K562 (cell line): Measurements from ENCODE around the gene INSL4. TPM values are rescaled to one million over a fixed set of nuclear protein-coding genes. Genes with fewer than 3 reads are reported as not detected.
A peak's percentile ranks its signal among the peaks of the same experiment; 100 is the strongest.

Experiments used
- EHMT2 ChIP-seq: fragments of 450-650 bp; IDR thresholded peaks from 2 replicates; pipeline ENCODE4 v1.6.1; 2018; ENCODE audit warnings: antibody characterized with exemption
- EP300 ChIP-seq: IDR thresholded peaks from 2 replicates; pipeline ENCODE4 v1.6.1; 2012; ENCODE audit warnings: low read length, improper control_type of control experiment
- EP400 ChIP-seq: fragments of 450-650 bp; IDR thresholded peaks from 2 replicates; pipeline ENCODE4 v1.6.1; 2017; ENCODE audit warnings: antibody characterized with exemption, mild to moderate bottlenecking, moderate library complexity
- HNRNPLL ChIP-seq: fragments of 200-400 bp; formaldehyde crosslinking; IDR thresholded peaks from 2 replicates; pipeline ENCODE4 v1.6.1; 2017; ENCODE audit warnings: low read length, low read depth, mild to moderate bottlenecking; ENCODE audit not compliant: poor library complexity, severe bottlenecking
- NFIC ChIP-seq: fragments of 450-650 bp; IDR thresholded peaks from 2 replicates; pipeline ENCODE4 v1.6.1; 2017; ENCODE audit warnings: mild to moderate bottlenecking, inconsistent platforms
- PRPF4 ChIP-seq: fragments of 200-400 bp; formaldehyde crosslinking; IDR thresholded peaks from one replicate; pipeline ENCODE4 v1.6.1; 2017; ENCODE audit warnings: low read length, low read depth, mild to moderate bottlenecking; ENCODE audit not compliant: insufficient read depth, poor library complexity, severe bottlenecking
- RAD21 ChIP-seq, 2 experiments: fragments of 250-450 bp in 1 of 2; fragments of 450-650 bp in 1 of 2; sonication (Bioruptor Pico) in 1 of 2; formaldehyde crosslinking in 1 of 2; IDR thresholded peaks in 1 of 2; conservative IDR thresholded peaks in 1 of 2; 2 replicates each; pipeline versions ENCODE4 v1.4.0 to v1.8.0; 2020 to 2022; ENCODE audit warnings: mild to moderate bottlenecking in 2 of 2, moderate library complexity in 1 of 2
- RNF2 ChIP-seq: sonication (generic); IDR thresholded peaks from 2 replicates; pipeline ENCODE4 v1.6.1; 2016
- SMARCA4 ChIP-seq: fragments of 450-650 bp; IDR thresholded peaks from 2 replicates; pipeline ENCODE4 v1.6.1; 2016
- TAL1 ChIP-seq: fragments of 450-650 bp; IDR thresholded peaks from 2 replicates; pipeline ENCODE4 v1.6.1; 2016; ENCODE audit warnings: mild to moderate bottlenecking
- TEAD4 ChIP-seq, 2 experiments: sonication (generic) in 1 of 2; formaldehyde crosslinking in 1 of 2; IDR thresholded peaks; 2 replicates each; pipeline versions ENCODE4 v1.6.1 to v1.8.0; 2012 to 2022; ENCODE audit warnings: borderline replicate concordance in 1 of 2, inconsistent platforms in 1 of 2, low read length in 1 of 2, mild to moderate bottlenecking in 1 of 2, missing genetic modification reagents in 1 of 2
- TRIM24 ChIP-seq, 2 experiments: fragments of 450-650 bp; IDR thresholded peaks; 2 replicates each; pipeline ENCODE4 v1.6.1; 2016
- ZBTB11 ChIP-seq, 3 experiments: fragments of 200-800 bp in 1 of 3; fragments of 250-450 bp in 1 of 3; fragments of 450-650 bp in 1 of 3; sonication (Bioruptor Pico) in 1 of 3; sonication (Bioruptor generic) in 1 of 3; formaldehyde crosslinking in 1 of 3; IDR thresholded peaks; 2 replicates each; pipeline versions ENCODE4 v1.6.1 to v1.8.0; 2016 to 2022; ENCODE audit warnings: mild to moderate bottlenecking in 2 of 3, missing genetic modification characterization in 2 of 3, missing compliant biosample characterization in 1 of 3, moderate library complexity in 1 of 3
- ZNF644 ChIP-seq: fragments of 200-800 bp; sonication (Bioruptor generic); IDR thresholded peaks from 2 replicates; pipeline ENCODE4 v1.6.1; 2016; ENCODE audit warnings: low read depth, missing genetic modification characterization, missing compliant biosample characterization
- polyA plus RNA-seq, 8 experiments: library from polyadenylated mRNA; depleted of rRNA in 4 of 8; stranded (reverse) in 5 of 8; unstranded in 3 of 8; fragments of >200 nt; fragmentation: Nextera tagmentation in 2 of 8; fragmentation: Illumina TruSeq in 1 of 8; extraction: Ambion mirVana in 2 of 8; extraction: Trizol in 1 of 8; gene quantifications; 2 replicates each; pipeline versions ENCODE4 v1.2.1 to v1.2.3, GENCODE V29; 2011 to 2014; ENCODE audit warnings: inconsistent platforms in 1 of 8, missing spikeins in 1 of 8
- total RNA-seq, 7 experiments: library from RNA; depleted of rRNA in 6 of 7; stranded (reverse); fragments of >200 nt in 6 of 7; fragmentation: Illumina TruSeq in 2 of 7; extraction: Trizol in 2 of 7; gene quantifications; 2 replicates each; pipeline versions ENCODE4 v1.2.1 to v1.2.3, GENCODE V29; 2011 to 2021; ENCODE audit warnings: low replicate concordance in 1 of 7

INSL4 gene
- total and polyA plus RNA-seq, 9 of the 15 experiments (the other 6 are each of a cell fraction or from before 2014, with no cell fraction given) = not detected

- peak in 1 of 3 experiments; percentile 53; a peak in 1 of 6 replicates for TF ChIP-seq ZBTB11 (CRISPR knock-in tag; IDR thresholded peaks at IDR 0.05)
- no peak for TF ChIP-seq ZNF644
- TF ChIP-seq EP400 = peak; percentile 11; the same call in 1 of the 2 replicates
- no peak for TF ChIP-seq PRPF4
- TF ChIP-seq NFIC = peak; percentile 40; the same call in 1 of the 2 replicates
- peak; percentile 24; the same call in 1 of the 2 replicates for TF ChIP-seq EP300
- TF ChIP-seq RNF2 = no peak
- peak; percentile 50 to 61; a peak in 3 of 4 replicates for TF ChIP-seq TRIM24 (IDR thresholded peaks at IDR 0.05)
- TF ChIP-seq EHMT2 = peak; percentile 41; the same call in 1 of the 2 replicates
- TF ChIP-seq TEAD4 (IDR thresholded peaks at IDR 0.05; ENCODE audit: low read length) = peak; percentile 77
- TF ChIP-seq TEAD4 (CRISPR knock-in tag; IDR thresholded peaks at IDR 0.05; ENCODE audit: borderline replicate concordance) = no peak
- TF ChIP-seq TAL1 = peak; percentile 76
- TF ChIP-seq RAD21 (CRISPR knock-in tag; conservative IDR thresholded peaks at IDR 0.05 in 1 of 2, IDR thresholded peaks at IDR 0.05 in 1 of 2) = no peak
- TF ChIP-seq HNRNPLL = peak; percentile 25
- peak; percentile 54; the same call in 1 of the 2 replicates for TF ChIP-seq SMARCA4
Observed at GRCh38 chr9:5191985-5192384, 39.2 kb upstream of the INSL4 start (continued).
